DMS 273 (cell line): ENCODE data around the gene EMX1.
"Not testable (repeated sequence)": the region's sequence is repeated elsewhere in the genome, so short reads cannot be mapped to it uniquely, and the experiment has no call there.

Source experiments
- DNase-seq: peaks from one replicate; lab custom pipeline; 2025; ENCODE audit not compliant: unreplicated experiment; lab: John Stamatoyannopoulos, UW

Gene EMX1

GRCh38 chr2:72900191-72900825 is 17.0 kb upstream of the EMX1 start:
- no peak for DNase-seq

- no peak for DNase-seq
Measured at GRCh38 chr2:72901426-72901825, 15.9 kb upstream of the EMX1 start.

- DNase-seq = not testable (repeated sequence)
Measured at GRCh38 chr2:72907369-72907768, 9.9 kb upstream of the EMX1 start.

GRCh38 chr2:72908741-72909140 is 8.6 kb upstream of the EMX1 start:
- no peak for DNase-seq

GRCh38 chr2:72911256-72911655 is 6.1 kb upstream of the EMX1 start:
- no peak for DNase-seq

- DNase-seq = peak; percentile 62
Measured at GRCh38 chr2:72913486-72914205, 3.7 kb upstream of the EMX1 start.

- DNase-seq = no peak
Measured at GRCh38 chr2:72914206-72914559, 3.1 kb upstream of the EMX1 start.

GRCh38 chr2:72914589-72915319 is 2.6 kb upstream of the EMX1 start:
- DNase-seq = no peak

- DNase-seq = no peak
Measured at GRCh38 chr2:72915320-72915906, 1.9 kb upstream of the EMX1 start.

- DNase-seq = peak; percentile 90
Measured at GRCh38 chr2:72915907-72916742, 1.2 kb upstream of the EMX1 start.

GRCh38 chr2:72916743-72917137 is 579 bp upstream of the EMX1 start:
- peak; percentile 78 for DNase-seq

- peak; percentile 89 for DNase-seq
Measured at GRCh38 chr2:72917877-72918553, 696 bp downstream of the EMX1 start.

GRCh38 chr2:72919414-72920317 is 2.3 kb downstream of the EMX1 start:
- DNase-seq = no peak

GRCh38 chr2:72920318-72921087 is 3.2 kb downstream of the EMX1 start:
- no peak for DNase-seq

GRCh38 chr2:72921088-72921851 is 4.0 kb downstream of the EMX1 start:
- no peak for DNase-seq

- no peak for DNase-seq
Measured at GRCh38 chr2:72921853-72922252, 4.5 kb downstream of the EMX1 start.

- DNase-seq = no peak
Measured at GRCh38 chr2:72923833-72924352, 6.6 kb downstream of the EMX1 start.
